ENCODE measurements around the gene RAB11FIP3. TPM values are rescaled to one million over a fixed set of nuclear protein-coding genes. Genes with fewer than 3 reads are reported as not detected.

Gene RAB11FIP3
- total and polyA plus RNA-seq, 2 of the 13 experiments (the other 11 are each of a cell fraction or from before 2014, with no cell fraction given), result 34.3 to 57.6 TPM

DNA sequence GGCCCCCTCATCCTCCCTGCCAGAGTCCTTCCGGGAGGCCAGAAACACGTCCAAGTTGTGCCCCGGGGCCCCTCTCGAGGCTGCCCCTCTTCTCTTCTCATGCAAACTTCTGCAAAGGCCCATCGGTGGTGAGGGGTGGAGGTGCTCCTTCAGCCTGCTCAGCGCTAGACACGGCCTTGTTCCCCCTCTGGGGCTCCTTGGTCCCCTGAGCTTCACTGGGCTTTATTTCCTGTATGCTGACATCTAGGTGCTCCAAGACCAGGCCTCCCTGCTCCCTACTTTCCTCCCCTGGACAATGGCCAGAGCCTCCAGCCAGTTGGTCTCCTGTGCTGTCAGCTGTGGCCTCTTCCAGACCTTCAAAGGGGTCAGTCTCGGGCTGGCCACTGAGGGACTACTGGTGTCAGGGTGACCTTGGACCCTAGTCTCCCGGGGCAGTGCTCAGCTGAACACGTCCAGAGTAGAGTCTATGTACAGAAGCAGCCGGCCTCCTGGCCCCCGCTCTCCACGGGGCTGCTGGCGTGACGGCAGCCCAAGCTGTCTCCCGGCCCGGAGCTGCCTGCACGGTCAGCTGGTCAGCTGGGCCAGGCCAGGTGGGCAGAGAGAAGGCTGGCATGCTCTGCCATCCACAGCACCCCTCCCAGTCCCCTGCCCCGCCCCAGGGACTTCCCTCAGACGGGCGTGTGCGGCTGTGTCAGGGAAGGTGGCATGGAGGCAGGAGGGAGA is 133.0 kb downstream of the RAB11FIP3 start (continued):
- TF ChIP-seq ZNF230 (CRISPR knock-in tag; IDR thresholded peaks at IDR 0.05) (no peak), ZNF451 (CRISPR knock-in tag; IDR thresholded peaks at IDR 0.05) (no peak), MBNL3 (CRISPR knock-in tag; conservative IDR thresholded peaks at IDR 0.05) (no peak), ZNF33A (CRISPR knock-in tag; IDR thresholded peaks at IDR 0.05; ENCODE audit: borderline replicate concordance) (no peak), BHLHE40 (IDR thresholded peaks at IDR 0.05; ENCODE audit: low read length) (0 out of 2 replicates have a peak, but pooled peaks have one; percentile 38), MED1 (CRISPR knock-in tag; IDR thresholded peaks at IDR 0.05) (peak; percentile 91), PHF5A (CRISPR knock-in tag; IDR thresholded peaks at IDR 0.05; ENCODE audit: low read depth, unreplicated experiment) (peak; percentile 50), HIVEP1 (CRISPR knock-in tag; IDR thresholded peaks at IDR 0.05) (peak; percentile 34; the same call in 1 of the 2 replicates), HNRNPH1 (optimal IDR thresholded peaks at IDR 0.05; ENCODE audit: low read depth, low read length) (no peak), SAP130 (CRISPR knock-in tag; IDR thresholded peaks at IDR 0.05; ENCODE audit: low read depth) (peak; percentile 95), RFXAP (CRISPR knock-in tag; IDR thresholded peaks at IDR 0.05; ENCODE audit: borderline replicate concordance) (no peak), POGZ (CRISPR knock-in tag; IDR thresholded peaks at IDR 0.05) (peak; percentile 49; the same call in 1 of the 2 replicates), GZF1 (CRISPR knock-in tag; IDR thresholded peaks at IDR 0.05) (peak; percentile 66; the same call in 1 of the 2 replicates), KDM5B (CRISPR knock-in tag; IDR thresholded peaks at IDR 0.05; ENCODE audit: borderline replicate concordance) (peak; percentile 15; the same call in 1 of the 2 replicates), TP53 (CRISPR knock-in tag; conservative IDR thresholded peaks at IDR 0.05) (no peak)
- TF ChIP-seq, protein P1, sequence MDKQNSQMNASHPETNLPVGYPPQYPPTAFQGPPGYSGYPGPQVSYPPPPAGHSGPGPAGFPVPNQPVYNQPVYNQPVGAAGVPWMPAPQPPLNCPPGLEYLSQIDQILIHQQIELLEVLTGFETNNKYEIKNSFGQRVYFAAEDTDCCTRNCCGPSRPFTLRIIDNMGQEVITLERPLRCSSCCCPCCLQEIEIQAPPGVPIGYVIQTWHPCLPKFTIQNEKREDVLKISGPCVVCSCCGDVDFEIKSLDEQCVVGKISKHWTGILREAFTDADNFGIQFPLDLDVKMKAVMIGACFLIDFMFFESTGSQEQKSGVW (CRISPR knock-in tag; IDR thresholded peaks at IDR 0.05; ENCODE audit: borderline replicate concordance), result no peak
- TF ChIP-seq, protein P2, sequence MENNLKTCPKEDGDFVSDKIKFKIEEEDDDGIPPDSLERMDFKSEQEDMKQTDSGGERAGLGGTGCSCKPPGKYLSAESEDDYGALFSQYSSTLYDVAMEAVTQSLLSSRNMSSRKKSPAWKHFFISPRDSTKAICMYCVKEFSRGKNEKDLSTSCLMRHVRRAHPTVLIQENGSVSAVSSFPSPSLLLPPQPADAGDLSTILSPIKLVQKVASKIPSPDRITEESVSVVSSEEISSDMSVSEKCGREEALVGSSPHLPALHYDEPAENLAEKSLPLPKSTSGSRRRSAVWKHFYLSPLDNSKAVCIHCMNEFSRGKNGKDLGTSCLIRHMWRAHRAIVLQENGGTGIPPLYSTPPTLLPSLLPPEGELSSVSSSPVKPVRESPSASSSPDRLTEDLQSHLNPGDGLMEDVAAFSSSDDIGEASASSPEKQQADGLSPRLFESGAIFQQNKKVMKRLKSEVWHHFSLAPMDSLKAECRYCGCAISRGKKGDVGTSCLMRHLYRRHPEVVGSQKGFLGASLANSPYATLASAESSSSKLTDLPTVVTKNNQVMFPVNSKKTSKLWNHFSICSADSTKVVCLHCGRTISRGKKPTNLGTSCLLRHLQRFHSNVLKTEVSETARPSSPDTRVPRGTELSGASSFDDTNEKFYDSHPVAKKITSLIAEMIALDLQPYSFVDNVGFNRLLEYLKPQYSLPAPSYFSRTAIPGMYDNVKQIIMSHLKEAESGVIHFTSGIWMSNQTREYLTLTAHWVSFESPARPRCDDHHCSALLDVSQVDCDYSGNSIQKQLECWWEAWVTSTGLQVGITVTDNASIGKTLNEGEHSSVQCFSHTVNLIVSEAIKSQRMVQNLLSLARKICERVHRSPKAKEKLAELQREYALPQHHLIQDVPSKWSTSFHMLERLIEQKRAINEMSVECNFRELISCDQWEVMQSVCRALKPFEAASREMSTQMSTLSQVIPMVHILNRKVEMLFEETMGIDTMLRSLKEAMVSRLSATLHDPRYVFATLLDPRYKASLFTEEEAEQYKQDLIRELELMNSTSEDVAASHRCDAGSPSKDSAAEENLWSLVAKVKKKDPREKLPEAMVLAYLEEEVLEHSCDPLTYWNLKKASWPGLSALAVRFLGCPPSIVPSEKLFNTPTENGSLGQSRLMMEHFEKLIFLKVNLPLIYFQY (CRISPR knock-in tag; IDR thresholded peaks at IDR 0.05; ENCODE audit: borderline replicate concordance), result peak; percentile 92; the same call in 1 of the 2 replicates
- TF ChIP-seq, protein P3, sequence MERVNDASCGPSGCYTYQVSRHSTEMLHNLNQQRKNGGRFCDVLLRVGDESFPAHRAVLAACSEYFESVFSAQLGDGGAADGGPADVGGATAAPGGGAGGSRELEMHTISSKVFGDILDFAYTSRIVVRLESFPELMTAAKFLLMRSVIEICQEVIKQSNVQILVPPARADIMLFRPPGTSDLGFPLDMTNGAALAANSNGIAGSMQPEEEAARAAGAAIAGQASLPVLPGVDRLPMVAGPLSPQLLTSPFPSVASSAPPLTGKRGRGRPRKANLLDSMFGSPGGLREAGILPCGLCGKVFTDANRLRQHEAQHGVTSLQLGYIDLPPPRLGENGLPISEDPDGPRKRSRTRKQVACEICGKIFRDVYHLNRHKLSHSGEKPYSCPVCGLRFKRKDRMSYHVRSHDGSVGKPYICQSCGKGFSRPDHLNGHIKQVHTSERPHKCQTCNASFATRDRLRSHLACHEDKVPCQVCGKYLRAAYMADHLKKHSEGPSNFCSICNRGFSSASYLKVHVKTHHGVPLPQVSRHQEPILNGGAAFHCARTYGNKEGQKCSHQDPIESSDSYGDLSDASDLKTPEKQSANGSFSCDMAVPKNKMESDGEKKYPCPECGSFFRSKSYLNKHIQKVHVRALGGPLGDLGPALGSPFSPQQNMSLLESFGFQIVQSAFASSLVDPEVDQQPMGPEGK (CRISPR knock-in tag; IDR thresholded peaks at IDR 0.05), result peak; percentile 91
- TF ChIP-seq, protein P4, sequence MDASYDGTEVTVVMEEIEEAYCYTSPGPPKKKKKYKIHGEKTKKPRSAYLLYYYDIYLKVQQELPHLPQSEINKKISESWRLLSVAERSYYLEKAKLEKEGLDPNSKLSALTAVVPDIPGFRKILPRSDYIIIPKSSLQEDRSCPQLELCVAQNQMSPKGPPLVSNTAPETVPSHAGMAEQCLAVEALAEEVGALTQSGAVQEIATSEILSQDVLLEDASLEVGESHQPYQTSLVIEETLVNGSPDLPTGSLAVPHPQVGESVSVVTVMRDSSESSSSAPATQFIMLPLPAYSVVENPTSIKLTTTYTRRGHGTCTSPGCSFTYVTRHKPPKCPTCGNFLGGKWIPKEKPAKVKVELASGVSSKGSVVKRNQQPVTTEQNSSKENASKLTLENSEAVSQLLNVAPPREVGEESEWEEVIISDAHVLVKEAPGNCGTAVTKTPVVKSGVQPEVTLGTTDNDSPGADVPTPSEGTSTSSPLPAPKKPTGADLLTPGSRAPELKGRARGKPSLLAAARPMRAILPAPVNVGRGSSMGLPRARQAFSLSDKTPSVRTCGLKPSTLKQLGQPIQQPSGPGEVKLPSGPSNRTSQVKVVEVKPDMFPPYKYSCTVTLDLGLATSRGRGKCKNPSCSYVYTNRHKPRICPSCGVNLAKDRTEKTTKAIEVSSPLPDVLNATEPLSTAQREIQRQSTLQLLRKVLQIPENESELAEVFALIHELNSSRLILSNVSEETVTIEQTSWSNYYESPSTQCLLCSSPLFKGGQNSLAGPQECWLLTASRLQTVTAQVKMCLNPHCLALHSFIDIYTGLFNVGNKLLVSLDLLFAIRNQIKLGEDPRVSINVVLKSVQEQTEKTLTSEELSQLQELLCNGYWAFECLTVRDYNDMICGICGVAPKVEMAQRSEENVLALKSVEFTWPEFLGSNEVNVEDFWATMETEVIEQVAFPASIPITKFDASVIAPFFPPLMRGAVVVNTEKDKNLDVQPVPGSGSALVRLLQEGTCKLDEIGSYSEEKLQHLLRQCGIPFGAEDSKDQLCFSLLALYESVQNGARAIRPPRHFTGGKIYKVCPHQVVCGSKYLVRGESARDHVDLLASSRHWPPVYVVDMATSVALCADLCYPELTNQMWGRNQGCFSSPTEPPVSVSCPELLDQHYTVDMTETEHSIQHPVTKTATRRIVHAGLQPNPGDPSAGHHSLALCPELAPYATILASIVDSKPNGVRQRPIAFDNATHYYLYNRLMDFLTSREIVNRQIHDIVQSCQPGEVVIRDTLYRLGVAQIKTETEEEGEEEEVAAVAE (CRISPR knock-in tag; IDR thresholded peaks at IDR 0.05; ENCODE audit: borderline replicate concordance), result no peak
